Limb (tissue), 2 donors: ENCODE data around the gene ADK.
"Not testable (repeated sequence)": the region's sequence is repeated elsewhere in the genome, so short reads cannot be mapped to it uniquely, and the experiment has no call there.

ENCODE experiments used
- DNase-seq, 2 donors: peaks; one replicate each; pipeline ENCODE4 v3.0.0-alpha.2; 2016; ENCODE audit errors: extremely low spot score in 2 of 2

ADK gene

DNA sequence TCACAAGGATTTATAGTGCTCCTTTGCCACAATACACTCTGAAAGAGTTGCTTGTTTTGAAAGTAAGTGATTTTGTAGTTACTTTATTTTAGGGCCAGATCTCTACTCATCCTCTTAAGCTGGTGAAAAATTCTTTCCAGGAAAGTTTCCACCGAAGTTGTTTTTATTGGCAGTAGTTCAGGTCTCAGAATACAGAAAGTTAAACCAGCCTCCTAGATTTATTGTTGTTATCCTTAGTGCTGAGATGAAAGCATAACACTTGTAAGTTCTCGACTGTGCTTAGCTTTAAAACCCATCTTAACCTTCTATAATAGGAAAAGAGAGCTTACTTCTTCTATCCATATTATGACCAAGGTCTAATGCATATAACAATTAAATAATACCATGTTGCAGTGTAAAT, 5.9 kb upstream of the ADK start:
- peak in 1 of 2 donors; percentile 27 for DNase-seq

DNA sequence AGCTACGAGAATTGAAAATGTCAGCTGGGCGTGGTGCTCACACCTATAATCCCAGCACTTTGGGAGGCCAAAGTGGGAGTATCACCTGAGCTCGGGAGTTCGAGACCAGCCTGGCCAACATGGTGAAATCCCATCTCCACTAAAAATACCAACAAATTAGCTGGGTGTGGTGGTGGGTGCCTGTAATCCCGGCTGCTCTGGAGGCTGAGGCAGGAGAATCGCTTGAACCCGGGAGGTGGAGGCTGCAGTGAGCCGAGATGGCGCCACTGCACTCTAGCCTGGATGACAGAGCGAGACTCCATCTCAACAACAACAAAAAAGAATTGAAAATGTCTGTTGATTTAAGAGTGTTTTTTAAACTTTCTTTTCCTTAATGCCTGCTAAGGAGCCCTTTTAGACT, 4.0 kb upstream of the ADK start:
- not testable (repeated sequence) for DNase-seq

DNA sequence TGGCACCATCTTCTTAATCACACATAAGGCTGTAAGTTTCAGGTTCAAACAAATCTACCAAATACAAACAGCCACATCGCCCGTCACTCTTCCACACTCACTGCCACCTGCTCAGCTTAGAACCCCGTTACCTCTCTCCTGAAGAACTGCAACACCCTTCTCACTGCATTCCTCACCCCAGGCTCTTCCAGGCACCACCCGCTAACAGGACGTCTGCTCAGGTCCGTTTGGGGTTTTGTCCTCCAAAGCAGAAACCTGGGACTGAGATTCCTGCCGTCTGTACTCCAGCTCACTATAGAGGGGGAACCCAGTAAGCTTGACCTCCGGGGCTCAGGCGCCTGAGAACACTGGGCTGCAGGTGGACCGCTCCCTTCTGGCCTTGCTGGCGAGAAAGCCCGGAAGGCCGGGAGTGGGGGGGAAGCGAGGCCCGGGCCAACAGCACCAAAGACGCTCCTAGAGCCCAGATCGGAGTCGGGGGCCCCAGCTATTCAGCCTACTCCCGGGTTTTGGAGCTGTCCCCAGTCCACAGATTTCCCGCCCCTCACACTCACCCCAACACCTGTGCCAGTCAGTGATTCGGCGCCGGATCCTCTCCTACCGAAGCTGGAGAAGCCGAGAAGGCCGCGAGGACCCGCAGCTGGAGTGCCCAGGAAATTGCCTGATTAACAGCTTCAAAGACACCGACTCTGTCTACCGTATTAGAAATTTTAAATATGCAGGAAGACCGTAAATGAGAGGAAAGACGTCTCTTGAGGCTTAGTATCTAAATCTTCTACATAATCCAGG, 624 bp upstream of the ADK start, which contains the start of gene AP3M1:
Gene AP3M1, minus strand, starts transcription at position 625 of the 786 bp plus-strand sequence. CDS start 12,449 bp downstream, outside the sequence.
- peak in 1 of 2 donors; percentile 88 for DNase-seq

DNA sequence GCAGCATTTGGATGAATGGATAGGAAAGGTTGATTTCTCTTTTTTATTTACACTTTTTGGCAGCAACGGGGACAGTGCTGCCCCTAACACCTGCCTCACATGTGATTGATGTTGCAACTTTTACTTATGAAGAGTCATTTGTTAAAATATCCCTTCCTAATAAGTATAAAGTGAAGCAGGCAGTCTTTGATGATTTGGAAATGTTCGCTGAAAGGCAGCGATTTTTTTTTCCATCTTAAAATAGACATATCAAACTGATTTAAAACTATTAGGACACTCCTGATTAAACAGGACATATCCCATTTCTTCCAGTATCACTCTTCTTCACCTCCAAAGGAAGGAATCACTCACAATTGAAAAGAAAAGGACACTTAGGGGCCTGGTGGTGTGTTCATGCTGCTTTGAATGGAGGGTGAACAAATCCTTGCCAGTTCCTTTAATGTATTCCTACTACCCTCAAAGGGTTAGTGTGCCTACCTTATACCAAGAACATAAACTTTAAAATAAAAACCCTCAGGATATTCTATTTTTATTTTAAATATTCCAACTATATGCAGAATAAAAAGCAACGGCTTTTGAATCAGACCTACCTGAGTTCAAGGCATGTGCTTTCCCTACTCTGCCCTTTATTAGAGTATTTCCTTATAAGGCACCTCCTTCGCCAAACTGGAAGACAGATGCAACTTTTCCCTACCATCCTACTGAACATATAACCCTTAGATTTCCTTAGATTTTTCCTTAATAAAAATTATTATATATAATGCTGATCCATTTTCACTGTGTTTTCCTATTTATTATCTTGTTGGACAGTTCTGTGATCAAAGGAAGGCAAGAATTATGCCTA, 1.1 kb downstream of the ADK start:
- DNase-seq, result no peak

DNA sequence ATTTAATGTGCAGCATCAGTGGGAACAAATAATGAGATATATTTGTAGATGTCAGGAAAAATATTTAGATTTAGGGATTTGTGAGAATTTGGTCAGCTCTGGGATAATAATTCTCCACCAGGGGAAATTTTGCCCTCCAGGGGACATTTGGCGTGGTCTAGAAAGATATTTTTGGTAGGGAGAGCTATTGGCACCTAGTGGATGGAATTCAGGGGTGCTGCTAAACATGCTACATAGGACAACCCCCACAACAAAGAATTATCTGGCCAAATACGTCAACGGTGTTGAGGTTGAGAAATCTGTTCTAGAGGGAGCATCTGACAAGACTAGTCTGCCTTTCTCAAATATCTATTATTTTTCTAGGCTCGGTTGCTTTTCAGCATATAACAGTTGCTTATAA, 2.1 kb downstream of the ADK start:
- no peak for DNase-seq

DNA sequence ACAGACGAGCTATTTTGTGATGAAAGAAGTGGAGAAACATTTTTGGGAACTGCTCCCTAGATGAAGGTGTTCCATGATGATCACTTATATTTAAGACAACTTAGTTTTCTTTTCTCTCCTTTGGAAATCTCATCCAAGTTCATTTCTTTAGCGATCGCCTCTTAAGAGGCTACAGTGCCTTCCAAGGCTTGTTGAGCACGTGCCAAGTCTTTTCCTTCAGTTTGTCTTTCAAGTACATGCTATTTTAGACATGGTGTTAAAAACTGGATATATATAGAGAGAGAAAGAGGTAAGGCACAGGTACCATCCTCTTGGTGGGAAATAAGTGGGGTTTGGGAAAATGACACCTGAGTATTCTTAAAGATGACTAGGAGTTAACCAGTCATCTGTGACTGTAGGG, 2.7 kb downstream of the ADK start:
- DNase-seq, result no peak

DNA sequence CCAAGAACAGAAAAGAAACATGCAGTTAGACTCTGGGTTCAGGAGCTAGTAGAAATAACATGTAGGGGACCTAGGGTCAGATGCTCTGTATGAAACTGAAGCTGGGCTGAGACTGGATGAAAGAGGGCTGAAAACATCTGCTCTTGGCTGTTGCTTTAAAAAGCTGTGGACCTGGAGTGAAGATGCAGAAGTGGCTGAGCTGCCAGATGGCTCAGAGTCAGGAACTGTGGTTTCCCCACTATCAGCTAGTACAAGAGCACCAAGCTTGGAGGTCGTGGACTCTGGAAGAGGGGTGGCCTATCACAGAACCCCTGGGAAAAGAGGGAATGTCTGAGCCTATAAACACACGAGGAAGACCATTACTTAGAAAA, 5.9 kb downstream of the ADK start:
- peak in 1 of 2 donors; percentile 40 for DNase-seq

DNA sequence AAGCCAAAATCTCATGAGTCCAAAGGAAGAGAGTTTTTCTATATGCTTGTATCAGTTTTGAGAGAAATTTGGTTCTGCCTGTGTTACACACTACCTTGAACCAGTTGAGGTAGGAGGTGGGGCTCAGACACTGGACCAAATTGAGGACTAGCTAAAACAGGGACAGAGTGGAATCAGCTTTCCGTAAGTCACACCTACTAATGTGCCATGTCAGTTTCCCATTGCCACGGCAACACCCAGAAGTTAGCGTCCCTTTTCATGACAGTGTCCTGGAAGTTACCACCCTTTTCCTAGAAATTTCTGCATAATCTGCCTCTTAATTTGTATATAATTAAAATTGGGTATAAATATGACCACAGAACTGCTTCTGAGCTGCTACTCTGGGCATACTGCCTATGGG, 9.0 kb downstream of the ADK start:
- no peak for DNase-seq

DNA sequence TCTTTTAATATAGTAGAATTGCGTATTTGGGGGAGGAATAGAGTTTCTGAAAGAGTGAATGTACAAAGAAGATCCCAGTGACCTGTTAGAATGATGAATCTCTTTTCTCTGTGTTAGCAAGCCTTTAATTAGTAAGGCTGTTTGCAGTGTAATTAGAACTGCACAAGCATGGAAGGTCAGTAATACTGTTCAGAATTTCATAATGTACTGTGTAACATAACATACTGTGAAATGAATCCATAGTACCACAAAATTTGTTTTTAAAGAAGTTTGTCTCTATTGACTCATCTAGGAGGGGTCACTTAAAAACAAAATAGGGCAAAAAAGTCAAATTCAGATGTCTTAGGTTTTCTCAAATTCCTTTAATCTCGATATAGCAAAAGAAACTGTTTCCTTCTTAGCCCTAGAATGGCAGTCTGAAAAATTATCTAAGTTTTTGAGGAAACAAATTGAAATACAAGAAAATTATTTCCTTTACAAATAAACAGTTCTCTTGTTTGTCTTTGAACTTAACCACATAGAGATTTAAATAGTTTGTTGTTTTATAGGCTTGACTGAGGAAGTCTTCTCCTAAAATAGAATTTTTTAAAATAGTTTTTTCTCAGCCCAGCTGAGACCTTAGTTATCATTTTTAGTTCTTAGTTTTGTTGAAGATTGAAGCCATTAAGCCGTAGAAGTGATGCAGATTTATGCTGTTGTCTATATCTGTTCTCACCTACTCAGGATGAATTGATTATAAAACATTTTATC, 12.5 kb downstream of the ADK start:
- DNase-seq, result no peak

DNA sequence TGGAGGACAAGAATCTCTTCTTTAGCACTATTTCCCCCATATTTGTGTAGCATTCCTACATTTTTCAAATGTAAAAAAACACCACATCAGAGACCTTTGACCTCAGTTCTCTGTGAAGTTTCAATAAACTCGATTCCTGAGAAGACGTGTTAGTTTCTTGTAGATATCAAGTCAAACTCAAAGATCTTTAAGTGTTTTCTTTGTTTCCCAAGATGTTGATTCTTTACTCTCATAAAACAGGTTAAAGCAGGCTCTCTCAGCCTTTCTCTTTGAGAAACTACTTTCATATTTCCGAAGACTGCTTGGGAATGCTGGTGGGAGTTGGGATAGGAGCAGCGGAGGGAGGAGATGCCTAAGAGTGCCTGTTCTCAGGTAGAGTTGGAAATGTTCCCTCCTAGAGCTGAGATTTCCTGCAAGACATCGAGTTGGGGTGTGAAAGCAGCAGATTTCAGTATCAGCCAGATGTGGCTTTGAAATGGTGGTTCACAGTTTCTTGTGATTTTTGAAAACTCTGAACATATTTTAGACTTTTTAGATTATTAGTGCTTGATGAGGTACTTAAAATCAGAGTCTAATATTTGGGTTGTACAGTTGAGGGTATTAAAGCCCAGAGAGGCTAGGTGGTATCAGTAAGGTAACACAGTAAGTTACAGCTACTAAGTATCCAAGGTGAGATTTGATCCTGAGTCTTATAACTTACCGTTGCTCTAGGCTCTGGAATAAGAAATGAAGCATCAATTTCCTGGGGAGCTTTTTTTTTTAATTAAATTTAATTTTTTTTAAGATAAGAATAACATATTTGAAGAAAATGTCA, 13.9 kb downstream of the ADK start:
- DNase-seq, result no peak

DNA sequence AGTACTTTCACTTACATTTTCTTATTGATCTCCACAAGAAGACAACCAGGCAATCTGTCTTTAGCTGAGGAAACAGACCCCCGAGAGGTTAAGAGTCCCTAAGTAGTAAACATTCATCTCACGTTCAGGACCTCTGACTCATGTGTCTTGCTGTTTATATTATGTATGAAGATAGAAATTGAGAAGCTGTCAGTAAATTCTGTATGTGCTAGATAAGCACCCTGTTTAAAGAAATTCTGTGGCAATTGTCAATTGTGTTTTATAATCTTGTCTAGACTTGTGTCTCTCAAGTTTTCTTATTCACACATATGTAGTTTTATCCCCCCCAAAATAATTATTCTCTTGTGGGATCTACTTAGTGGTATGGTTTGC, 14.5 kb downstream of the ADK start:
- DNase-seq, result no peak

DNA sequence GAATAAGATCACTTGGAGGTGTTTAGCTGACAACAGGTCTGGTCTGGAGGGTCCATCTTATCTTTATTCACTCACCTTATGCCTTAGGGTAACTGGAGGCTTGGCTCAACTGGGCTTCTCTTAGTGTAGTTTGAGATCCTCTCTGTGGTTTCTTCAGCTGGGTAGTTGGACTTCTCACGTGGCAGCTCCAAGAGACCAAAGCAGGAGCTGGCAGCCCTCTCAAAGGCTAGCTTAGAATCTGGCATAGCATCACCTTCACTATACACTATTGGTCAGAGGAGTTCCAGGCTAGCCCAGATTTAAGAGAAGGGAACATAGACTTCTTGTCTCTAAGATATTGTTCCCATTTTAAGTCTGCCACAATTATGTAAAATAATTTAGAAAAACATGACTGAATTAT, 16.4 kb downstream of the ADK start:
- DNase-seq, result no peak

DNA sequence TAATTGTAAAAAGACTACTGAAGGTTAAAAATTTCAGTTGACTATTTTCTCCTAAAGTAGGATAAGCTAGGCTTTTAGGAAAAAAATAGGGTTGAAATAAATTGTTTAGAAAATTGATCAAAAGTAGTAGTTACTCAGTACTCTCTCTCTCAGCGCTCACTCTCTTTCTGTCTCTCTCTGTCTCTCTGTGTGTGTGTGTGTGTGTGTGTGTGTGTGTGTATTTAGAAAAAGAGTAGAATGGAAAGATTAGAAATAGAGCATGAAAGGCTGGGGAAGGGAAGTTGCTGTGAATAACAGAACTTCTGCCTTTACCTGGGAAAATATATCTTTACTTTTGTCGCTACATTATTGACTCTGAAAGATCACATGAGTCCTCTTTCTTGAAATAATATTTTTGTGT, 20.6 kb downstream of the ADK start:
- DNase-seq, result no peak

DNA sequence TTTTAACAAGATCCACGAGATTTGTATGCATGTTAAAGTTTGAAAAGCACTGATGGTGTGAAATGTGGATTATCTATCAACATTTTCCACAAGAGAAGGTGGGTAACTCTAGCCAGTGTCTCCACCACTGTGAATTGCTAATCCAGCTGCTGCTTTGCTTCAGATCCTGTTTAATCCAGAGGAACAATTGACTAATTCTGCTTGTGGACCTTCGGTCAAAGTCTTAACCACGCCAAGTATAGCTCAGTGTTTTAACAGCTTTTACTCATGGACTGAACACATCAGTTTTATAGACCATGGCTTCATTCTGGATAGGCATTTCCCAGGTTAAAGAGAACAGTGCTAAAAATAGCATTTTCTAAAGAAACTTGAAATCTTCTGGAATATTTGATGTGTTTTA, 23.5 kb downstream of the ADK start:
- no peak for DNase-seq

DNA sequence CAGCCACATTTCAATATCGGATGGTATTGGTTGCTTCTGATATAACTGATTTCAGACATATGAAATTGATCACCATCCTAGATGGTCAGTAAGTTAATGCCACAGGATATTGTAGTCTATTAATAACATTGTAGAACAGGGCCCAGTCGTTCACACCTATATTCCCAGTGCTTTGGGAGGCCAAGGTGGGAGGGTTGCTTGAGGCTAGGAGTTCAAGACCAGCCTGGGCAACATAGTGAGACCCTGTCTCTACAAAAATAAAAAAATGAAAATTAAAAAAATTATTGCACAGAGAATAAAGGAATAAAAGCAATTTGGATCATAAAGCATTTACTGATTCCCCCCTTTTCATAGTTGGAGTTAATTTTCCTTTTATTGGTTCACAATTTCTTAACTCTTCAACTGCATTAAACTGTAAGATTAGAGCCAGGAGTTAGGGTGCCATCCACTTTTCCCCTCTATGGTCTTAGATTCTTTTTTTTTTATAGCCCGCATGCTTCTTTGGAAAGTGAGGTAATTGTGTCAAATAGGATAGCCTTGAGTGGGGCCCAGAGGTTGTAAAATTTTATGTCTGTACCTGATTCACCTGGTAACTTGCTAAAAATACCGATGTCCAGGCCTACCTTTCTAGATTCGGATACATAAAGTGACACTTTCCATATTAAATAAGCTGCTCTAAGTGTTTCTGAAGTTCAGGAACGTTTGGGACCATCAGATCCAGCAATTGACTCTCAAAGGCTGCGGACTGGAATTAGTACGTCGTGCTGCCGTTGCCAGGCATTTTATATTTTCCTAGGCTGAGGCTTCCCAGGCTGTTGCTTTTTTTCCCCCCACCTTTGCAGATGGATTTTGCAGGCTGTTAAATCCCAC, 24.7 kb downstream of the ADK start:
- no peak for DNase-seq

DNA sequence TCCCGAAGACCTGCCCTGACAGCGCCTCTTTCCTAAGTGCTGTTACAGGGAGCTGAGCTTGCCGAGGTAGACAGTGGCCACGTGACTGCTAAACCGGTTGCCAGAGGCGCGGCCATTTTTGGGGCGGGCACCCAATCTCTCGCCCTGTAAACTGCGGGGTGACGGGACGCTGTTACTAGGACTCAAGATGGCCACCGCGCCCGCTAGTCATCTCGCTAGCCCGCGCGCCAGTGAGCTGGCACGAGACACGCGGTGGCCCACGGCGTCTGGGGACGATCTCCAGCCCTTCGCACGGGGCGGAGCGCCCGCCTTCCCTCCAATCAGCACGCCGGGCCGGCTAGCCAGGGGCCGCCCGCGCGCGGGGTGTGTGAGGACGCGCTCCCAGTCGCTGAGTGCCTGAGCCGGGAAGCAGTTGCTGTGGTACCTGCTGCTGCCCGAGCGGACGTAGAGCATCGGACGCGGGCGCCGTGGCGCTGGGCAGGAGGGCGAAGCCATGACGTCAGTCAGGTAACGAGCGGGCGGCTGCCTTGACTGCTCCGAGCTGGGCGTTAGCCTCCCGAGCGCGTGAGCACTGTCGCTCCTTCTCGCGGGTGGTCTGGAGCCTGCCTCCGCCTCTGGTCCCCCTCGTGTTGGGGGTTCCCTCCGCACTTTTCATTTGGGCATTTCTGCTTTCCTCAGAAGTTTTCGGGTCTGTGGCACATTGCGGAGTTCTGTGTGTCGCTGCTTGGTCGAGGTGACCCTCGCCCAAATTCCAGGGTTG, 25.5 kb downstream of the ADK start:
- DNase-seq, result peak; percentile 90 to 94

DNA sequence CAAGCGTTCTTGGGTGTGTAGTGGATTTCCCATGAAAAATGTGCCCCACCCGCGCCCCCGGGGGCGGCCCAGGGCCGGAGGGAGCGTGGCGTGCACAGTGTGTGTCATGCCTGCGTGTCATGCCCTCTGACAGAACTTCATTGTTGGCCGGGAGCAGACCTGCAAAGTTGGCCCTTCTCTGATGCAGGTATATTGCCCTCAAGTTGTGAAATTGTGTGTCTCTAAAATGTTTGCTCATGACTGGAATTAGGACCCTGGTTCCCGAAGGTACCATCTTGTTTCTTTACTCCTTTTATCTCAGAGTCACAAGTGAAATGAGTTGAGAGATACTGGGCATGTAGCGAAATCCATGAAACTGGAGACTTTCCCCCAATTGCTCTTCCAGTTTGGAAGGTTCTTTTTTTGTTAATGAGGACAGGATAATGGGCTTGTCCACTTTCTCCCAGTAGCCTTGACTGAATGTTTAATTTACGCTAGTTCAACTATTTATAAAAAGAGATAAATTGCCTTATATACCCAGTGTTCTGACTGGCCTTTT, 26.2 kb downstream of the ADK start:
- no peak for DNase-seq

DNA sequence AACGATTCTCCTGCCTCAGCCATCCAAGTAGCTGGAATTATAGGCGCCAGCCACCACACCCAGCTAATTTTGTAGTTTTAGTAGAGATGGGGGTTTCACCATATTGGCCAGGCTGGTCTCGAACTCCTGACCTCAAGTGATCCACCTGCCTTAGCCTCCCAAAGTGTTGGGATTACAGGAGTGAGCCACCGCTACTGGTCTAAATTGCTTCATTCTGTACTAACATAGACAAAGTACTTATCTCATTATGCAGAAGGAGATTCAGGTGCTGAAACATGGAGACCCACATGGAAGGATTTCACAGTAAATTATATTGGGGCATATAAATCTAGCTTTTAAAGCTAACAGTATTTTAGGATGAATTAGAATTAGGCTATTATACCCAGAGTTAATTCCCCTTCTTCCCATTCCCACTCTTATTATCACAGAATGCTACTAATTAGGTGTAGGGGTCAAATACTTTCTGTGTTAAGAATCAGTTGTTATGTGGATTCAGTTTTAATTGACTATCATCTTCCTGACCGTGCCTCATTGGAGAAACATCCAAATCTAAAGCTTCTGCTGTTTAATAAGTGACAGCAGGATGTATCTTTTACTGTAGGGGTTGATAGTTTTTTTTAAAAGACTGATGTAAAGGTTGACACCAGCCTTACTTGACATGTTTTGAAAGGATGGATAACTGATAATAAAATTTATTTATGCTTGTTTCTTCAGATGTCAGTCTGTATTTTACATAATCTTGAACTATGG, 27.2 kb downstream of the ADK start:
- DNase-seq, result no peak
